ENCODE measurements around the gene LHX4. TPM values are rescaled to one million over a fixed set of nuclear protein-coding genes. Genes with fewer than 3 reads are reported as not detected.

LHX4 gene
- total and polyA plus RNA-seq, 8 donors: 0.03 to 0.19 (median 0.12) TPM; not detected in 3

DNA sequence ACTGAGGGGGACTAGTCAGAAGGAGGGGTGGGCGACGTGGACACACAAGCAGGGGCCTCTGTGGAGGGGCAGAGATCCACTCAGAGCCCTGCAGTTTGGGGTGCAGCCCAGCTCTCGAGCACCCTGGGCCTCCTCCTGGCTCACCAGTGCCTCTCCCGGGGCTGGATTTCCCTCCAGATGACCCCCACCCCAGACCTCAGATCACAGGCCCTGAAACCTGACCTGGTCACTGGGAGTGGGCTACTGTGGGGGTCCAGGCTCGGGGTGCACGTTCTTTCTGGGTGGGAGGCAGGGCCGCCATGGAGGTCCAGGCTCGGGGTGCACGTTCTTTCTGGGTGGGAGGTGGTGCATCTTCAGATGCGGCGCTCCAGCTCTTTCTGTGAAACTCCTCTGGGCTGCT is 10.3 kb upstream of the LHX4 start:
- intact Hi-C loops (cut with DNase I): no loop called here
- ATAC-seq: no peak
- Histone ChIP-seq H3K4me1 (no peaks in the 10 kb centered on the region), H3K4me3 (no peak overlapping the region), H3K27me3 (no peaks in the 10 kb centered on the region), H3K27ac (no peak overlapping the region), H3K9me3 (no peaks in the 10 kb centered on the region), H3K36me3 (no peaks in the 10 kb centered on the region)
- 78 to 83% methylated on average over 11 of the region's 11 CpGs for WGBS, 2 donors
- no peak for DNase-seq
- FAIRE-seq: no peak
- TF ChIP-seq, protein P1, sequence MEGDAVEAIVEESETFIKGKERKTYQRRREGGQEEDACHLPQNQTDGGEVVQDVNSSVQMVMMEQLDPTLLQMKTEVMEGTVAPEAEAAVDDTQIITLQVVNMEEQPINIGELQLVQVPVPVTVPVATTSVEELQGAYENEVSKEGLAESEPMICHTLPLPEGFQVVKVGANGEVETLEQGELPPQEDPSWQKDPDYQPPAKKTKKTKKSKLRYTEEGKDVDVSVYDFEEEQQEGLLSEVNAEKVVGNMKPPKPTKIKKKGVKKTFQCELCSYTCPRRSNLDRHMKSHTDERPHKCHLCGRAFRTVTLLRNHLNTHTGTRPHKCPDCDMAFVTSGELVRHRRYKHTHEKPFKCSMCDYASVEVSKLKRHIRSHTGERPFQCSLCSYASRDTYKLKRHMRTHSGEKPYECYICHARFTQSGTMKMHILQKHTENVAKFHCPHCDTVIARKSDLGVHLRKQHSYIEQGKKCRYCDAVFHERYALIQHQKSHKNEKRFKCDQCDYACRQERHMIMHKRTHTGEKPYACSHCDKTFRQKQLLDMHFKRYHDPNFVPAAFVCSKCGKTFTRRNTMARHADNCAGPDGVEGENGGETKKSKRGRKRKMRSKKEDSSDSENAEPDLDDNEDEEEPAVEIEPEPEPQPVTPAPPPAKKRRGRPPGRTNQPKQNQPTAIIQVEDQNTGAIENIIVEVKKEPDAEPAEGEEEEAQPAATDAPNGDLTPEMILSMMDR (IDR thresholded peaks at IDR 0.05): no peak

DNA sequence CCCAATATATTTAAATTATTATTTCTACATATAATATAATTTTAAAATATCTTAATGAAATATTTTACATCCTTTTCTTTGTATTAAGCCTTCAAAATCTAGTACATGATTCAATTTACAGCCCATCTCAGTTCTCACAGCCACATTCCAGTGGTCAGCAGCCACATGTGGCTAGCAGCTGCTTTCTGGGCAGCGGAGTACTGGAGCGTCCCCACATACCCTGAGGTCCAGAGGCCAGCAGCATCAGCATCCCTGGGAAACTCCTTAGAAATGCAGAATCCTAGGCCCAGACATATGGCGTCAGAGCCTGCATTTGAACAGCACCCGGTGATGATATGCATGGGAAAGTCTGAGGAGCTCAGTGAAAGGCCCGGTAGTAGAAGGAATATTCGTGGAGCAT is 8.6 kb upstream of the LHX4 start:
- Histone ChIP-seq H3K27ac (no peak overlapping the region), H3K4me1 (no peaks in the 10 kb centered on the region), H3K9me3 (no peaks in the 10 kb centered on the region), H3K4me3 (no peak overlapping the region), H3K36me3 (no peaks in the 10 kb centered on the region), H3K27me3 (peaks cover 0 to 9% (median 0%) of the 10 kb centered on the region in 4 donors)
- 83 to 84% methylated on average over 6 of the region's 6 CpGs for WGBS, 2 donors
- intact Hi-C loops (cut with DNase I): no loop called here
- TF ChIP-seq, protein P1 (IDR thresholded peaks at IDR 0.05): no peak
- ATAC-seq (no peak), DNase-seq (no peak), FAIRE-seq (no peak)

DNA sequence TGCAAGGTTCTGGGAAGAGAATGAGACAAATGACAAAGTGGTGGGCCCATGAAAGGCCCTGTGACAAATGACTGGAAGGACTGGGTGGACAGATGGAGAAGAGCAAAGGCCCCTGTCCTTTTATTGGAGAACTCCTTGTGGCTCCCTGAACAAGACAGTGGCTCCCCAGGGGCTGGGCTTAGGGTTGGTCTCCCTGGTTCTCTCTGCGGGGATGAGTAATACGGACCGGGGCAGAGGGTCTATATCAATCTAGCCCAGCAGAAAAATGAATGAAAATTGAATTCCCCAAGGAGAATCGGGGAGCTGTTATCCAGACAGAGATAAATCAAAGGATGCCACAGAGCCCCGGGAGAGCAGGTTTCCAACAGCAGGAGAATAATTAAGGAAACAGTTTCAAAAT is 5.2 kb upstream of the LHX4 start:
- Histone ChIP-seq H3K9me3 (no peaks in the 10 kb centered on the region), H3K4me1 (peaks cover 0 to 5% (median 0%) of the 10 kb centered on the region in 3 donors), H3K27ac (no peak overlapping the region), H3K4me3 (no peak overlapping the region), H3K36me3 (no peaks in the 10 kb centered on the region), H3K27me3 (peaks cover 0 to 36% (median 11%) of the 10 kb centered on the region in 4 donors)
- intact Hi-C loops (cut with DNase I): no loop called here
- DNase-seq: no peak
- FAIRE-seq: no peak
- WGBS, 2 donors: 67 to 69% methylated on average over 5 of the region's 5 CpGs
- TF ChIP-seq, protein P1 (IDR thresholded peaks at IDR 0.05): no peak
- no peak for ATAC-seq

DNA sequence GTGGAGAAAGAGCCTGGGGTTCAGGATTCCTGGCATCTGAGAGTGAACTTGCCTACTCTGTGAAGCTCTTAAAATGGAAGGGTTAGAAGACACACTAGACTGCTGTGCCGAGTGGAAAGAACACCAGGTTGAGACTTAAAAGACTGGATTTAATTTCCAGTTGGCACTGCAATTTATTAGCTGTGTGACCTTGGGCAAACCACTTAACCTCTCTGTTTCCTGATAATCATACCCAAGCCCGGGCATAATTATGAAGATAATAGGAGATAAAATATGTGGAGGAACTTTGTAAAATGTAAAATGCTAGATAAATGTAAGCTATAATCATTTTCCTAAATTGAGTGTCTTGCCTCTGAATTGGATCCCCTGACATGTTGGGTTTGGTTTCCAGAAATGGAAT is 4.7 kb upstream of the LHX4 start:
- FAIRE-seq (no peak), ATAC-seq (no peak), DNase-seq (no peak)
- no peak overlapping the region for H3K27ac ChIP-seq
- no peaks in the 10 kb centered on the region for H3K9me3 ChIP-seq
- peaks cover 0 to 39% (median 11%) of the 10 kb centered on the region in 4 donors for H3K27me3 ChIP-seq
- WGBS, 2 donors: 21 to 27% methylated on average over 2 of the region's 2 CpGs
- TF ChIP-seq, protein P1 (IDR thresholded peaks at IDR 0.05): no peak
- no peaks in the 10 kb centered on the region for H3K36me3 ChIP-seq
- peaks cover 0 to 7% (median under 1%) of the 10 kb centered on the region in 3 donors for H3K4me1 ChIP-seq
- no peak overlapping the region for H3K4me3 ChIP-seq
- intact Hi-C loops (cut with DNase I): no loop called here

DNA sequence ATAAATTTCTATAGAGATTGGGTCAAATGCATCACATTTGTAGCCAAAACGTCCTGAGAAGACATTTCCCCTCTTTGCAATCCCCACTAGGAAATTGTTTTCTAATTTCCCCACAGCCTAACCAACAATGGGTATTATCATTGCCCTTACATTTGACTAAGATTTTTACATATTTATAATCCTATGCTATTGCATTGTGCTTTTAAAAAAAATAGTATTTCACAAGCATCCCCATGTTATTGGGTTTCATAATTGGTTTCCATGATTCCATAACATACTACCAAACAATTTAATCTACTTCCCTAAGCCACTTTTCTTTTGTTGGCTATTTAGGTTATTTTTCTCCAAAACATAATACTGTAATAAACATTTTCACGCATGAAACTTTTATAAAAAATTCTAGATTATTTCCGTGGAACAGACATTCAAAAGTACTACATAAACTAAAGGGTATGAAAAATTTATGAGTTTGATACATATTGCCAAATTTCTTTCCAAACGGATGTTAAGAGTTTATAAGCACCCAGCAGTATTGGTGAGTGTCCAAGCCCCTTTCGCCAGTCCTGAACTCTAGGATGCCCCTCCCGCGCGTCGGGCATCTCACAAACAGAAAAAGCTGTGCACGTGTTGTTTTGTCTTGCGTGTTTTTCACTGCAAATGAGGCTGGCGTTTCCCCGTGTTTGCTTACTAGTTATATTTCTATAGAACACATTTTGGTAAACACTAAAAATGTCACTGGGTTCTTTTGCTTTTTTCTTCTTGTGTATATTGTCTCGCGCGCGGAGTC is 2.0 kb upstream of the LHX4 start:
- no peaks in the 10 kb centered on the region for H3K9me3 ChIP-seq
- H3K4me1 ChIP-seq: peaks cover 6 to 13% (median 7%) of the 10 kb centered on the region in 3 donors
- ATAC-seq (no peak), DNase-seq (no peak), FAIRE-seq (no peak)
- 27 to 34% methylated on average over 17 of the region's 17 CpGs for WGBS, 2 donors
- no peaks in the 10 kb centered on the region for H3K36me3 ChIP-seq
- intact Hi-C loops (cut with DNase I): no loop called here
- H3K27me3 ChIP-seq: peaks cover 0 to 56% (median 13%) of the 10 kb centered on the region in 4 donors
- no peak overlapping the region for H3K27ac ChIP-seq
- no peak overlapping the region for H3K4me3 ChIP-seq
- TF ChIP-seq, protein P1 (IDR thresholded peaks at IDR 0.05): no peak
